H1 (cell line): ENCODE measurements around the gene NOM1. TPM values are rescaled to one million over a fixed set of nuclear protein-coding genes. Genes with fewer than 3 reads are reported as not detected.

ENCODE experiments used
- CTCF ChIA-PET: fragments of 300-600 bp; sonication (Branson Sonifier 250); formaldehyde crosslinking; loops from one replicate; lab custom pipeline; 2021; ENCODE audit not compliant: partially characterized antibody; lab: Charles Lee
- POLR2A ChIA-PET: fragments of 300-600 bp; sonication (Branson Sonifier 250); formaldehyde crosslinking; loops from one replicate; lab custom pipeline; 2021; ENCODE audit warnings: inconsistent platforms; ENCODE audit not compliant: partially characterized antibody; lab: Charles Lee
- DNase-seq, 2 experiments: peaks; one replicate each; pipeline versions ENCODE4 v3.0.0 to v3.0.0-alpha.2; 2010 to 2022; ENCODE audit warnings: low spot score in 2 of 2, low read depth in 1 of 2, mixed read lengths in 1 of 2
- FAIRE-seq: peaks from 2 replicates; lab custom pipeline; 2011; peaks lifted over from hg19 to GRCh38; lab: Jason Lieb, UNC
- H2AFZ ChIP-seq: 2 replicates; pipeline ENCODE4 v1.8.1; 2012; ENCODE audit warnings: low read length, inconsistent platforms
- H2AK5ac ChIP-seq: 2 replicates; pipeline ENCODE4 v1.6.1; 2013; ENCODE audit warnings: low read depth, low read length
- H2BK120ac ChIP-seq: replicated peaks from 2 replicates; pipeline ENCODE3; 2013; ENCODE audit warnings: low read depth, low read length, inconsistent platforms
- H2BK12ac ChIP-seq: 2 replicates; pipeline ENCODE4 v1.6.1; 2013; ENCODE audit warnings: low read depth, low read length
- H2BK15ac ChIP-seq: 2 replicates; pipeline ENCODE4 v1.6.1; 2013; ENCODE audit warnings: low read length
- H2BK20ac ChIP-seq: 2 replicates; pipeline ENCODE4 v1.6.1; 2013; ENCODE audit warnings: low read length
- H2BK5ac ChIP-seq: 2 replicates; pipeline ENCODE4 v1.6.1; 2013; ENCODE audit warnings: low read depth, low read length
- H3K14ac ChIP-seq: 2 replicates; pipeline ENCODE4 v1.6.1; 2013; ENCODE audit warnings: inconsistent platforms; ENCODE audit not compliant: insufficient read length
- H3K18ac ChIP-seq: 2 replicates; pipeline ENCODE4 v1.6.1; 2013; ENCODE audit warnings: low read length; ENCODE audit errors: extremely low read depth
- H3K23ac ChIP-seq: 2 replicates; pipeline ENCODE4 v1.6.1; 2013; ENCODE audit warnings: inconsistent platforms; ENCODE audit not compliant: insufficient read length
- H3K23me2 ChIP-seq: 2 replicates; pipeline ENCODE4 v1.6.1; 2013; ENCODE audit warnings: low read depth, low read length
- H3K27ac ChIP-seq: 2 replicates; pipeline ENCODE4 v1.6.1; 2011; ENCODE audit warnings: low read depth, low read length, inconsistent platforms
- H3K27me3 ChIP-seq, 4 experiments: replicated peaks in 1 of 4; 1 replicate in 1 of 4; 2 replicates in 3 of 4; pipeline versions ENCODE4 v1.6.1 to v1.8.1; 2011 to 2013; ENCODE audit warnings: low read length in 3 of 4, mild to moderate bottlenecking in 3 of 4, inconsistent platforms in 2 of 4, mixed read lengths in 2 of 4, moderate library complexity in 1 of 4; ENCODE audit not compliant: control insufficient read depth in 3 of 4, insufficient read depth in 3 of 4; ENCODE audit errors: extremely low read depth in 1 of 4
- H3K36me3 ChIP-seq, 4 experiments: 2 replicates each; pipeline versions ENCODE4 v1.6.1 to v1.8.1; 2011 to 2013; ENCODE audit warnings: mild to moderate bottlenecking in 4 of 4, low read length in 3 of 4, moderate library complexity in 2 of 4, control low read depth in 1 of 4, inconsistent platforms in 1 of 4; ENCODE audit not compliant: insufficient read depth in 4 of 4, control insufficient read depth in 2 of 4
- H3K4ac ChIP-seq: replicated peaks from 2 replicates; pipeline ENCODE3; 2013; ENCODE audit warnings: low read length, low read depth, mixed read lengths, inconsistent platforms; ENCODE audit not compliant: insufficient read length
- H3K4me1 ChIP-seq, 4 experiments: replicated peaks in 1 of 4; 1 replicate in 1 of 4; 2 replicates in 3 of 4; pipeline versions ENCODE4 v1.6.1 to v1.8.1; 2011 to 2013; ENCODE audit warnings: low read length in 3 of 4, inconsistent platforms in 2 of 4, mixed read lengths in 1 of 4; ENCODE audit not compliant: insufficient read depth in 4 of 4, control insufficient read depth in 3 of 4
- H3K4me2 ChIP-seq, 2 experiments: 2 replicates each; pipeline versions ENCODE4 v1.6.1 to v1.8.1; 2011 to 2013; ENCODE audit warnings: low read depth in 2 of 2, low read length in 2 of 2, control low read depth in 1 of 2, inconsistent platforms in 1 of 2, mild to moderate bottlenecking in 1 of 2; ENCODE audit not compliant: insufficient read depth in 1 of 2
- H3K4me3 ChIP-seq, 4 experiments: fragments of 200-600, 300-600 bp in 1 of 4; sonication (generic), shearing (Covaris generic), sonication (Bioruptor Twin) in 1 of 4; 2 replicates each; pipeline versions ENCODE4 v1.5.1 to v1.8.1; 2011 to 2016; ENCODE audit warnings: low read length in 4 of 4, low read depth in 3 of 4, control low read depth in 2 of 4, inconsistent platforms in 2 of 4, mild to moderate bottlenecking in 2 of 4, mixed read lengths in 1 of 4, moderate library complexity in 1 of 4; ENCODE audit not compliant: insufficient read depth in 2 of 4; ENCODE audit errors: extremely low read depth in 1 of 4
- H3K56ac ChIP-seq: replicated peaks from 2 replicates; pipeline ENCODE3; 2013; ENCODE audit warnings: low read depth, mild to moderate bottlenecking, mixed read lengths, low read length, inconsistent platforms; ENCODE audit not compliant: insufficient read length
- H3K79me1 ChIP-seq: 2 replicates; pipeline ENCODE4 v1.6.1; 2013; ENCODE audit warnings: low read depth, low read length, control low read depth
- H3K79me2 ChIP-seq, 2 experiments: 2 replicates each; pipeline versions ENCODE4 v1.6.1 to v1.8.1; 2012 to 2013; ENCODE audit warnings: low read length in 2 of 2, mild to moderate bottlenecking in 2 of 2, inconsistent platforms in 1 of 2; ENCODE audit not compliant: insufficient read depth in 2 of 2, control insufficient read depth in 1 of 2
- H3K9ac ChIP-seq, 4 experiments: replicated peaks in 1 of 4; 1 replicate in 1 of 4; 2 replicates in 3 of 4; pipeline versions ENCODE4 v1.6.1 to v1.8.1; 2011 to 2013; ENCODE audit warnings: low read depth in 3 of 4, low read length in 3 of 4, control low read depth in 2 of 4, mild to moderate bottlenecking in 2 of 4, moderate library complexity in 2 of 4, inconsistent platforms in 1 of 4; ENCODE audit errors: extremely low read depth in 1 of 4
- H3K9me3 ChIP-seq, 2 experiments: 2 replicates each; pipeline versions ENCODE4 v1.6.1 to v1.8.1; 2012 to 2013; ENCODE audit warnings: mild to moderate bottlenecking in 2 of 2, moderate library complexity in 2 of 2, control low read depth in 1 of 2, inconsistent platforms in 1 of 2, low read depth in 1 of 2, low read length in 1 of 2, mixed read lengths in 1 of 2; ENCODE audit not compliant: insufficient read depth in 2 of 2
- H4K20me1 ChIP-seq, 2 experiments: replicated peaks in 1 of 2; 2 replicates each; pipeline versions ENCODE3 to v1.8.1; 2011 to 2013; ENCODE audit warnings: inconsistent platforms in 2 of 2, low read length in 2 of 2, mild to moderate bottlenecking in 1 of 2; ENCODE audit not compliant: insufficient read depth in 2 of 2, control insufficient read depth in 1 of 2
- H4K5ac ChIP-seq: 2 replicates; pipeline ENCODE4 v1.6.1; 2013; ENCODE audit warnings: low read length, low read depth, mixed read lengths, inconsistent platforms; ENCODE audit not compliant: insufficient read length
- H4K8ac ChIP-seq: 2 replicates; pipeline ENCODE4 v1.8.0; 2013; ENCODE audit warnings: mild to moderate bottlenecking, moderate library complexity, low read length, inconsistent platforms; ENCODE audit not compliant: insufficient read depth; ENCODE audit errors: extremely low read depth
- H4K91ac ChIP-seq: replicated peaks from 2 replicates; pipeline ENCODE3; 2013; ENCODE audit warnings: low read length, mixed read lengths, inconsistent platforms; ENCODE audit not compliant: insufficient read length
- CBX5 ChIP-seq: fragments of 300-800, 300-1000 bp; sonication (generic); IDR thresholded peaks from 2 replicates; pipeline ENCODE4 v1.7.1; 2016; ENCODE audit warnings: antibody characterized with exemption, low read length, low read depth
- CBX8 ChIP-seq: fragments of 300-800, 300-1000 bp; sonication (generic); IDR thresholded peaks from 2 replicates; pipeline ENCODE4 v1.7.1; 2016; ENCODE audit warnings: low read depth, low read length, borderline replicate concordance
- CREB1 ChIP-seq: IDR thresholded peaks from 2 replicates; pipeline ENCODE4 v1.6.1; 2012; ENCODE audit warnings: inconsistent platforms
- CTBP2 ChIP-seq: IDR thresholded peaks from 2 replicates; pipeline ENCODE4 v1.7.0; 2011; ENCODE audit warnings: borderline replicate concordance, mild to moderate bottlenecking, moderate library complexity, mixed read lengths, low read length; ENCODE audit not compliant: insufficient read depth, insufficient read length
- EZH2 ChIP-seq: fragments of 200-600 bp; sonication (generic); IDR thresholded peaks from 2 replicates; pipeline ENCODE4 v1.7.1; 2012; ENCODE audit warnings: low read depth, mild to moderate bottlenecking, moderate library complexity, low read length, inconsistent platforms; ENCODE audit not compliant: severe bottlenecking
- GABPA ChIP-seq: IDR thresholded peaks from 2 replicates; pipeline ENCODE4 v1.6.1; 2011; ENCODE audit warnings: mild to moderate bottlenecking, low read length, moderate library complexity, borderline replicate concordance; ENCODE audit not compliant: insufficient read depth
- NRF1 ChIP-seq: IDR thresholded peaks from 2 replicates; pipeline ENCODE4 v1.6.1; 2011; ENCODE audit warnings: mild to moderate bottlenecking, low read depth, low read length, improper control_type of control experiment
- RNF2 ChIP-seq: fragments of 200-900, 300-1000 bp; sonication (generic); IDR thresholded peaks from 2 replicates; pipeline ENCODE4 v1.7.1; 2016; ENCODE audit warnings: borderline replicate concordance, low read depth, mild to moderate bottlenecking, antibody characterized with exemption, low read length; ENCODE audit not compliant: poor library complexity, severe bottlenecking; ENCODE audit errors: missing control alignments
- RXRA ChIP-seq: IDR thresholded peaks from 2 replicates; pipeline ENCODE4 v1.6.1; 2011; ENCODE audit warnings: low read depth, mild to moderate bottlenecking, low read length, moderate library complexity; ENCODE audit not compliant: insufficient read depth
- SUZ12 ChIP-seq: fragments of 200-600 bp; sonication (generic); IDR thresholded peaks from 2 replicates; pipeline ENCODE4 v1.6.1; 2012; ENCODE audit warnings: mild to moderate bottlenecking, inconsistent platforms, low read length, moderate library complexity, mixed read lengths
- WGBS, 2 experiments: shearing (Covaris generic) in 1 of 2; methylation state at CpG; one replicate each; pipeline versions ENCODE4 v1.1.6 to v1.1.7; 2013 to 2015; ENCODE audit warnings: low lambda C conversion rate in 2 of 2, mixed read lengths in 2 of 2, inconsistent platforms in 1 of 2, low coverage in 1 of 2, missing lambda C conversion rate in 1 of 2; ENCODE audit not compliant: insufficient replicate concordance in 2 of 2, insufficient coverage in 1 of 2, insufficient read length in 1 of 2; ENCODE audit errors: extremely low coverage in 1 of 2, missing lambda C conversion rate in 1 of 2; 5-methylcytosine and 5-hydroxymethylcytosine counted together
- polyA plus RNA-seq, 7 experiments: library from polyadenylated mRNA; depleted of rRNA in 3 of 7; stranded (reverse) in 5 of 7; unstranded in 2 of 7; fragments of >200 nt in 5 of 7; fragments of 200-250 nt in 2 of 7; gene quantifications; 1 replicate in 5 of 7; 2 replicates in 1 of 7; 4 replicates in 1 of 7; pipeline versions ENCODE4 v1.2.1 to v1.2.3, GENCODE V29; 2011 to 2013; ENCODE audit warnings: missing spikeins in 2 of 7, mixed read lengths in 2 of 7
- total RNA-seq: library from RNA; stranded (reverse); fragmentation: NEBNext Ultra II Directional; extraction: Animal tissue kit (Norgen Biotek cat#: 25700); gene quantifications from 2 replicates; pipeline ENCODE4 v1.2.1, GENCODE V29; 2021

Gene NOM1
- total and polyA plus RNA-seq, 2 of the 8 experiments (the other 6 are each of a cell fraction or from before 2014, with no cell fraction given) = 10.6 to 29.1 TPM

- H3K27ac ChIP-seq = no peak overlapping the region
- no peak overlapping the region for H3K4ac ChIP-seq
- H4K8ac ChIP-seq = no peak overlapping the region
- no peaks in the 10 kb centered on the region for H3K9me3 ChIP-seq
- H3K23me2 ChIP-seq = peaks cover 4% of the 10 kb centered on the region; the same call in 1 of the 2 replicates
- no peak overlapping the region for H3K18ac ChIP-seq
- FAIRE-seq (no peak), DNase-seq (no peak)
- no peak overlapping the region for H2BK5ac ChIP-seq
- H3K79me2 ChIP-seq = no peaks in the 10 kb centered on the region
- H3K9ac ChIP-seq = no peak overlapping the region
- no peak overlapping the region for H2BK120ac ChIP-seq
- H3K23ac ChIP-seq = no peak overlapping the region
- H2BK20ac ChIP-seq = no peak overlapping the region
- H3K14ac ChIP-seq = no peak overlapping the region
- H3K4me3 ChIP-seq = peak overlapping the region in 3 of 4 experiments; percentile 9 to 51 (median 23); a peak in 3 of 8 replicates
- peaks cover 0 to 5% (median 0%) of the 10 kb centered on the region in 4 experiments; a peak in 1 of 8 replicates for H3K36me3 ChIP-seq
- H3K4me1 ChIP-seq = peaks cover 12 to 49% (median 24%) of the 10 kb centered on the region in 4 experiments
- no peak overlapping the region for H2AK5ac ChIP-seq
- POLR2A ChIA-PET = interaction anchor here (1.3 to 3.6 kb wide), 2 partner anchors 11 to 16 kb away, joined by 4 to 15 read pairs; partner anchors contain the start of gene MNX1
- H2AFZ ChIP-seq = no peak overlapping the region
- no peaks in the 10 kb centered on the region for H3K79me1 ChIP-seq
- CTCF ChIA-PET = interaction anchor here (0.9 to 2.8 kb wide), 2 partner anchors 12 to 17 kb away, joined by 3 to 7 read pairs; no protein-coding TSS in a partner anchor
- no peak for TF ChIP-seq RXRA
- TF ChIP-seq CREB1 = no peak
- TF ChIP-seq SUZ12 = peak; percentile 98
- TF ChIP-seq CBX8 = peak; percentile 97; the same call in 1 of the 2 replicates
- TF ChIP-seq CTBP2 = peak; percentile 52
- TF ChIP-seq NRF1 = no peak
- TF ChIP-seq CBX5 = no peak
- TF ChIP-seq GABPA = no peak
- TF ChIP-seq RNF2 = peak; percentile 100
- peak; percentile 99 for TF ChIP-seq EZH2
- WGBS, 2 experiments = 8% methylated on average over 38 of the region's 38 CpGs; no CpG with 5 or more reads in 1 of the 2 experiments
- no peak overlapping the region for H2BK12ac ChIP-seq
- peaks cover 90 to 100% (median 95%) of the 10 kb centered on the region in 4 experiments for H3K27me3 ChIP-seq
- H2BK15ac ChIP-seq = 0 out of 2 replicates have a peak overlapping the region, but pooled peaks have one; percentile 72
- H4K5ac ChIP-seq = no peak overlapping the region
- H4K20me1 ChIP-seq = peaks cover 13 to 25% of the 10 kb centered on the region in 2 experiments
- H3K4me2 ChIP-seq = peak overlapping the region; percentile 53 to 62
- no peak overlapping the region for H4K91ac ChIP-seq
- no peak overlapping the region for H3K56ac ChIP-seq
Measured at GRCh38 chr7:157020514-157021070, 71.1 kb downstream of the NOM1 start.
